A549 treated with RU486 at 1 μM for 4 hours (cell line): ENCODE results near the gene UCN. TPM values are rescaled to one million over a fixed set of nuclear protein-coding genes. Genes with fewer than 3 reads are reported as not detected.

Experiments used
- total RNA-seq: library from RNA; stranded (reverse); fragments of 200-300 nt; extraction: Qiagen RNA extraction; gene quantifications from 5 replicates; pipeline ENCODE4 v1.2.3, GENCODE V29; 2022; ENCODE audit warnings: low read depth

The UCN gene
- total RNA-seq: 0.71 to 2.2 TPM (median 1.8 TPM) in 5 replicates

GRCh38 chr2:27308359-27308881 is at the start of gene UCN:
TSS of gene UCN (minus strand) at chr2:27308445. CDS start at chr2:27307895, 550 bp downstream.

GRCh38 chr2:27356382-27357181 is 48.3 kb upstream of the UCN start, which contains the start of gene GTF3C2:
TSS of gene GTF3C2 (minus strand) at chr2:27356764. CDS start at chr2:27343554, 13,210 bp downstream.

GRCh38 chr2:27322766-27323595 is 14.7 kb upstream of the UCN start, which contains the start of gene MPV17:
TSS of gene MPV17 (minus strand) at chr2:27323097. CDS start at chr2:27322517, 580 bp downstream.

GRCh38 chr2:27281855-27282559 is 26.2 kb downstream of the UCN start, which contains the start of gene TRIM54:
TSS of gene TRIM54 (plus strand) at chr2:27282429. CDS start at chr2:27282732, 303 bp downstream.

GRCh38 chr2:27275211-27276150 is 32.8 kb downstream of the UCN start, which contains the start of gene DNAJC5G:
TSS of gene DNAJC5G (plus strand) at chr2:27275433. CDS start at chr2:27276729, 1,296 bp downstream.

GRCh38 chr2:27262379-27263286 is 45.6 kb downstream of the UCN start, which contains the start of gene SLC30A3:
TSS of gene SLC30A3 (minus strand) at chr2:27263047. CDS start at chr2:27262906, 141 bp downstream.

Other genes starting within 250 kb of the UCN start
- gene OST4, start 236.8 kb downstream of the UCN start, total RNA-seq: 547 to 603 TPM (median 568 TPM) in 5 replicates
- gene EMILIN1, start 229.8 kb downstream of the UCN start, total RNA-seq: 0.33 to 0.69 TPM (median 0.57 TPM) in 5 replicates
- 6.9 to 9.7 TPM (median 8.9 TPM) in 5 replicates for gene KHK, start 221.7 kb downstream of the UCN start, total RNA-seq
- 7.3 to 9.3 TPM (median 8.3 TPM) in 5 replicates for gene CGREF1, start 189.3 kb downstream of the UCN start, total RNA-seq
- gene ABHD1, start 184.6 kb downstream of the UCN start, total RNA-seq: 0.75 to 1.5 TPM (median 1.3 TPM) in 5 replicates
- gene PREB, start 173.8 kb downstream of the UCN start, total RNA-seq: 46.4 to 65.5 TPM (median 62.6 TPM) in 5 replicates
- gene PRR30, start 169.0 kb downstream of the UCN start, total RNA-seq: not detected in 5 replicates
- gene TCF23, start 159.4 kb downstream of the UCN start, total RNA-seq: not detected in 5 replicates
- 207 to 224 TPM (median 215 TPM) in 5 replicates for gene ATRAID, start 96.4 kb downstream of the UCN start, total RNA-seq
- gene SLC5A6, start 96.2 kb downstream of the UCN start, total RNA-seq: 64.9 to 70.5 TPM (median 69.7 TPM) in 5 replicates
- gene CAD, start 91.1 kb downstream of the UCN start, total RNA-seq: 50.1 to 70.8 TPM (median 60.1 TPM) in 5 replicates
- 2.5 to 3.8 TPM (median 3.8 TPM) in 5 replicates for gene SLC30A3, start 45.4 kb downstream of the UCN start, total RNA-seq
- not detected in 5 replicates for gene DNAJC5G, start 33.0 kb downstream of the UCN start, total RNA-seq
- gene TRIM54, start 26.0 kb downstream of the UCN start, total RNA-seq: 0.46 to 0.95 TPM (median 0.48 TPM) in 5 replicates
- gene MPV17, start 14.7 kb upstream of the UCN start, total RNA-seq: 69.2 to 99.8 TPM (median 85.7 TPM) in 5 replicates
- gene GTF3C2, start 48.3 kb upstream of the UCN start, total RNA-seq: 55.1 to 68.3 TPM (median 62.9 TPM) in 5 replicates
- gene EIF2B4, start 61.9 kb upstream of the UCN start, total RNA-seq: 52.9 to 65.7 TPM (median 58.5 TPM) in 5 replicates
- gene SNX17, start 62.2 kb upstream of the UCN start, total RNA-seq: 126 to 150 TPM (median 142 TPM) in 5 replicates
- 9.6 to 15.2 TPM (median 13.8 TPM) in 5 replicates for gene ZNF513, start 72.3 kb upstream of the UCN start, total RNA-seq
- 171 to 187 TPM (median 176 TPM) in 5 replicates for gene PPM1G, start 101.1 kb upstream of the UCN start, total RNA-seq
- 125 to 139 TPM (median 132 TPM) in 5 replicates for gene NRBP1, start 120.2 kb upstream of the UCN start, total RNA-seq
- gene KRTCAP3, start 133.9 kb upstream of the UCN start, total RNA-seq: 0.66 to 1.1 TPM (median 0.73 TPM) in 5 replicates
- 6.9 to 9.3 TPM (median 8.3 TPM) in 5 replicates for gene IFT172, start 181.3 kb upstream of the UCN start, total RNA-seq
- gene FNDC4, start 186.8 kb upstream of the UCN start, total RNA-seq: 2.1 to 5.5 TPM (median 4.2 TPM) in 5 replicates
- 0.17 to 0.62 TPM (median 0.42 TPM) in 4 of 5 replicates, not detected in the other for gene GCKR, start 188.4 kb upstream of the UCN start, total RNA-seq